H9 (cell line): Measurements from ENCODE around the gene DCLK2. TPM values are rescaled to one million over a fixed set of nuclear protein-coding genes. Genes with fewer than 3 reads are reported as not detected.

ENCODE experiments used
- DNase-seq: peaks from one replicate; pipeline ENCODE4 v3.0.0-alpha.2; 2017
- H2AFZ ChIP-seq: one replicate; pipeline ENCODE4 v1.6.1; 2013; ENCODE audit warnings: mild to moderate bottlenecking, low read length, control low read depth, moderate library complexity
- H2AK5ac ChIP-seq: 2 replicates; pipeline ENCODE4 v1.6.1; 2013; ENCODE audit warnings: low read length, control low read depth, mixed read lengths; ENCODE audit not compliant: insufficient read length
- H2BK120ac ChIP-seq: one replicate; pipeline ENCODE4 v1.6.1; 2013; ENCODE audit warnings: low read depth, mild to moderate bottlenecking, low read length, control low read depth, inconsistent platforms; ENCODE audit not compliant: poor library complexity, severe bottlenecking
- H2BK12ac ChIP-seq: 2 replicates; pipeline ENCODE4 v1.6.1; 2013; ENCODE audit warnings: low read length, control low read depth, mixed read lengths, low read depth; ENCODE audit not compliant: insufficient read length
- H2BK15ac ChIP-seq: 2 replicates; pipeline ENCODE4 v1.6.1; 2013; ENCODE audit warnings: low read depth, low read length, control low read depth
- H2BK20ac ChIP-seq: one replicate; pipeline ENCODE4 v1.6.1; 2013; ENCODE audit warnings: low read depth, mild to moderate bottlenecking, low read length, control low read depth, inconsistent platforms; ENCODE audit not compliant: poor library complexity, severe bottlenecking
- H2BK5ac ChIP-seq: 2 replicates; pipeline ENCODE4 v1.6.1; 2013; ENCODE audit warnings: low read length, control low read depth, mixed read lengths; ENCODE audit not compliant: insufficient read length
- H3K14ac ChIP-seq: 2 replicates; pipeline ENCODE4 v1.6.1; 2013; ENCODE audit warnings: low read length, control low read depth; ENCODE audit not compliant: insufficient read depth
- H3K18ac ChIP-seq: 2 replicates; pipeline ENCODE4 v1.6.1; 2013; ENCODE audit warnings: low read depth, mild to moderate bottlenecking, mixed read lengths, low read length, control low read depth; ENCODE audit not compliant: insufficient read length
- H3K23ac ChIP-seq: 2 replicates; pipeline ENCODE4 v1.6.1; 2013; ENCODE audit warnings: low read length, control low read depth, mixed read lengths, low read depth; ENCODE audit not compliant: insufficient read length
- H3K23me2 ChIP-seq: 2 replicates; pipeline ENCODE4 v1.6.1; 2013; ENCODE audit warnings: low read depth, mild to moderate bottlenecking, mixed read lengths, low read length, control low read depth; ENCODE audit not compliant: insufficient read length, poor library complexity, severe bottlenecking
- H3K27ac ChIP-seq: 2 replicates; pipeline ENCODE4 v1.5.1; 2013; ENCODE audit warnings: low read length, control low read depth, mixed read lengths, low read depth; ENCODE audit not compliant: insufficient read length
- H3K27me3 ChIP-seq: 2 replicates; pipeline ENCODE4 v1.6.1; 2013; ENCODE audit warnings: low read length, control low read depth, inconsistent platforms; ENCODE audit not compliant: insufficient read depth
- H3K4ac ChIP-seq: 2 replicates; pipeline ENCODE4 v1.6.1; 2013; ENCODE audit warnings: low read depth, mild to moderate bottlenecking, control low read depth, inconsistent platforms, low read length, moderate library complexity
- H3K4me1 ChIP-seq: 2 replicates; pipeline ENCODE4 v1.6.1; 2013; ENCODE audit warnings: low read length, control low read depth, inconsistent platforms; ENCODE audit not compliant: insufficient read depth
- H3K4me2 ChIP-seq: 2 replicates; pipeline ENCODE4 v1.6.1; 2013; ENCODE audit warnings: low read length, control low read depth, mixed read lengths; ENCODE audit not compliant: insufficient read length, insufficient read depth
- H3K56ac ChIP-seq: 2 replicates; pipeline ENCODE4 v1.6.1; 2013; ENCODE audit warnings: low read depth, mild to moderate bottlenecking, mixed read lengths, low read length, control low read depth; ENCODE audit not compliant: insufficient read length
- H3K79me1 ChIP-seq: 2 replicates; pipeline ENCODE4 v1.6.1; 2013; ENCODE audit warnings: low read depth, mild to moderate bottlenecking, moderate library complexity, low read length, control low read depth, inconsistent platforms; ENCODE audit not compliant: insufficient read depth, poor library complexity, severe bottlenecking
- H3K79me2 ChIP-seq: 2 replicates; pipeline ENCODE4 v1.6.1; 2013; ENCODE audit warnings: low read length, control low read depth, inconsistent platforms; ENCODE audit not compliant: insufficient read depth
- H3K9ac ChIP-seq: 2 replicates; pipeline ENCODE4 v1.6.1; 2013; ENCODE audit warnings: low read length, control low read depth, mixed read lengths; ENCODE audit not compliant: insufficient read length; ENCODE audit errors: extremely low read depth
- H3K9me3 ChIP-seq: one replicate; pipeline ENCODE4 v1.6.1; 2013; ENCODE audit warnings: low read depth, low read length, inconsistent platforms; ENCODE audit not compliant: control insufficient read depth
- H3T11ph ChIP-seq: one replicate; pipeline ENCODE4 v1.6.1; 2013; ENCODE audit warnings: mild to moderate bottlenecking, low read length, control low read depth, inconsistent platforms
- H4K20me1 ChIP-seq: one replicate; pipeline ENCODE4 v1.6.1; 2013; ENCODE audit not compliant: control insufficient read depth, insufficient read length, insufficient read depth
- H4K5ac ChIP-seq: 2 replicates; pipeline ENCODE4 v1.6.1; 2013; ENCODE audit warnings: low read depth, mild to moderate bottlenecking, mixed read lengths, low read length, control low read depth; ENCODE audit not compliant: insufficient read length
- H4K8ac ChIP-seq: replicated peaks from 2 replicates; pipeline ENCODE4 v1.6.1; 2013; ENCODE audit warnings: low read length, control low read depth, mixed read lengths, low read depth; ENCODE audit not compliant: insufficient read length
- H4K91ac ChIP-seq: 2 replicates; pipeline ENCODE4 v1.6.1; 2013; ENCODE audit warnings: low read depth, mild to moderate bottlenecking, moderate library complexity, mixed read lengths, low read length, control low read depth; ENCODE audit not compliant: insufficient read length
- H3K27ac Mint-ChIP-seq, 3 experiments: 2 replicates in 2 of 3; 3 replicates in 1 of 3; pipeline ENCODE4 v1.8.0; 2020 to 2021; ENCODE audit warnings: mixed read lengths in 3 of 3, mild to moderate bottlenecking in 1 of 3, moderate library complexity in 1 of 3
- H3K27me3 Mint-ChIP-seq: 2 replicates; pipeline ENCODE4 v1.8.0; 2021; ENCODE audit warnings: low read depth, mild to moderate bottlenecking, moderate library complexity, mixed read lengths
- H3K36me3 Mint-ChIP-seq, 3 experiments: 2 replicates in 2 of 3; 3 replicates in 1 of 3; pipeline ENCODE4 v1.8.0; 2020 to 2021; ENCODE audit warnings: low read depth in 3 of 3, mixed read lengths in 3 of 3; ENCODE audit not compliant: insufficient read depth in 1 of 3
- H3K4me1 Mint-ChIP-seq, 2 experiments: 2 replicates each; pipeline ENCODE4 v1.8.0; 2020; ENCODE audit warnings: mixed read lengths in 2 of 2
- H3K4me3 Mint-ChIP-seq, 2 experiments: 2 replicates in 1 of 2; 3 replicates in 1 of 2; pipeline ENCODE4 v1.8.0; 2020 to 2021; ENCODE audit warnings: mild to moderate bottlenecking in 2 of 2, mixed read lengths in 2 of 2, moderate library complexity in 1 of 2
- H3K9me3 Mint-ChIP-seq, 2 experiments: 2 replicates in 1 of 2; 3 replicates in 1 of 2; pipeline ENCODE4 v1.8.0; 2020; ENCODE audit warnings: mild to moderate bottlenecking in 2 of 2, mixed read lengths in 2 of 2, moderate library complexity in 1 of 2
- CTCF ChIP-seq: fragments of 200-600 bp; sonication (generic); conservative IDR thresholded peaks from 3 replicates; pipeline ENCODE4 v1.8.0; 2021; ENCODE audit warnings: antibody characterized with exemption, mild to moderate bottlenecking
- WGBS: extraction: QIAGEN DNeasy Blood & Tissue Kit; methylation state at CpG from one replicate; pipeline ENCODE4 v1.1.7; 2013; ENCODE audit warnings: missing lambda C conversion rate, low lambda C conversion rate, mixed read lengths; ENCODE audit not compliant: insufficient read length; ENCODE audit errors: extremely low coverage; 5-methylcytosine and 5-hydroxymethylcytosine counted together
- total RNA-seq: library from RNA; stranded (reverse); gene quantifications from 2 replicates; pipeline ENCODE4 v1.2.1, GENCODE V29; 2021

DCLK2 gene
- total RNA-seq, 1 experiment from 2014 or later = 0.33 TPM

GRCh38 chr4:150098214-150098613, 20.0 kb downstream of the DCLK2 start:
- H3K9me3 Mint-ChIP-seq = no peaks in the 10 kb centered on the region
- Histone ChIP-seq H3K23ac (no peak overlapping the region), H2BK120ac (no peak overlapping the region), H2BK15ac (no peak overlapping the region), H4K20me1 (no peaks in the 10 kb centered on the region), H4K5ac (no peak overlapping the region), H3K9me3 (no peaks in the 10 kb centered on the region), H3K79me1 (no peaks in the 10 kb centered on the region), H3K27ac (no peak overlapping the region), H3K79me2 (no peaks in the 10 kb centered on the region), H3T11ph (no peak overlapping the region), H2BK20ac (no peak overlapping the region), H4K8ac (no peak overlapping the region), H3K4ac (no peak overlapping the region), H3K18ac (no peak overlapping the region), H3K56ac (no peak overlapping the region), H3K4me2 (no peak overlapping the region), H3K14ac (no peak overlapping the region), H3K27me3 (no peaks in the 10 kb centered on the region), H3K9ac (no peak overlapping the region), H2BK5ac (no peak overlapping the region), H3K4me1 (no peaks in the 10 kb centered on the region), H3K23me2 (no peaks in the 10 kb centered on the region), H4K91ac (no peak overlapping the region), H2AK5ac (no peak overlapping the region), H2BK12ac (no peak overlapping the region), H2AFZ (no peak overlapping the region)
- no peaks in the 10 kb centered on the region for H3K4me1 Mint-ChIP-seq
- no peak for TF ChIP-seq CTCF
- WGBS = no CpG with 5 or more reads among the region's 4 CpGs
- no peaks in the 10 kb centered on the region for H3K36me3 Mint-ChIP-seq
- no peak overlapping the region for H3K27ac Mint-ChIP-seq
- H3K27me3 Mint-ChIP-seq = peaks cover 5% of the 10 kb centered on the region; the same call in 1 of the 2 replicates
- no peak for DNase-seq
- no peak overlapping the region for H3K4me3 Mint-ChIP-seq
